Ovary (tissue), 3 donors: ENCODE measurements around the gene RUNX2.

Source experiments
- EP300 ChIP-seq: sonication (generic); formaldehyde crosslinking; IDR thresholded peaks from one replicate; pipeline ENCODE4 v1.6.1; 2017; ENCODE audit warnings: antibody characterized with exemption
- POLR2A ChIP-seq: fragments of 450-650 bp; IDR thresholded peaks from one replicate; pipeline ENCODE4 v1.6.1; 2017; ENCODE audit warnings: antibody characterized with exemption, mild to moderate bottlenecking, moderate library complexity
- TF ChIP-seq, protein P1 (sequence below), 3 donors: fragments of 450-650 bp in 2 of 3; fragments of 200-600 bp in 1 of 3; IDR thresholded peaks; one replicate each; pipeline versions ENCODE4 v1.5.1 to v1.8.0; 2016 to 2022; ENCODE audit warnings: antibody characterized with exemption in 3 of 3, mild to moderate bottlenecking in 1 of 3
- donor health status: DM: no; HTN: no; CAD: no.

DNA sequence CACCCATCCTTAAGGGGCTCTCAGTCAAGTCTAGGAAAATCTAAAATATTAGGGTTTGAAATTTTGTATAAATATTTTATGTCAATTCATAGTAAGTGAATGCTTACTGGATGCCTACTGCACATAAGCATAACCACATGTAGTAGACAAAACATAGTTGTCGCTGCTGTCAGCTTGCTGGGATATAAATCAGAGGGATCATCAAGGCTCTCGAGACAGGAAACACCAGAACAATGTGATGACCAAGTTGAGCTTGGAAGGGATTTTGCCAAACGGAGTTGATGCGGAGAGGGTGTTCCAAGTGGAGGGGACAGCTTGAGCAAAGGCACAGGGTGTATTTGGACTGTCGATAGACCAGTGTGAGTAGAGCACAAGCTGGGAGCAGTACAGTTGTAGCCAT is 155.4 kb downstream of the RUNX2 start:
- TF ChIP-seq, protein P1, sequence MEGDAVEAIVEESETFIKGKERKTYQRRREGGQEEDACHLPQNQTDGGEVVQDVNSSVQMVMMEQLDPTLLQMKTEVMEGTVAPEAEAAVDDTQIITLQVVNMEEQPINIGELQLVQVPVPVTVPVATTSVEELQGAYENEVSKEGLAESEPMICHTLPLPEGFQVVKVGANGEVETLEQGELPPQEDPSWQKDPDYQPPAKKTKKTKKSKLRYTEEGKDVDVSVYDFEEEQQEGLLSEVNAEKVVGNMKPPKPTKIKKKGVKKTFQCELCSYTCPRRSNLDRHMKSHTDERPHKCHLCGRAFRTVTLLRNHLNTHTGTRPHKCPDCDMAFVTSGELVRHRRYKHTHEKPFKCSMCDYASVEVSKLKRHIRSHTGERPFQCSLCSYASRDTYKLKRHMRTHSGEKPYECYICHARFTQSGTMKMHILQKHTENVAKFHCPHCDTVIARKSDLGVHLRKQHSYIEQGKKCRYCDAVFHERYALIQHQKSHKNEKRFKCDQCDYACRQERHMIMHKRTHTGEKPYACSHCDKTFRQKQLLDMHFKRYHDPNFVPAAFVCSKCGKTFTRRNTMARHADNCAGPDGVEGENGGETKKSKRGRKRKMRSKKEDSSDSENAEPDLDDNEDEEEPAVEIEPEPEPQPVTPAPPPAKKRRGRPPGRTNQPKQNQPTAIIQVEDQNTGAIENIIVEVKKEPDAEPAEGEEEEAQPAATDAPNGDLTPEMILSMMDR (IDR thresholded peaks at IDR 0.05), result no peak
- TF ChIP-seq POLR2A, result no peak
- no peak for TF ChIP-seq EP300
